Measurements from ENCODE around the gene MCM9.

- no peak for TF ChIP-seq CTCF (IDR thresholded peaks at IDR 0.05)
- TF ChIP-seq POLR2A (IDR thresholded peaks at IDR 0.05; ENCODE audit: low read length) = no peak
- no peak for TF ChIP-seq RFX5 (IDR thresholded peaks at IDR 0.05)
- no peak for TF ChIP-seq E2F6 (IDR thresholded peaks at IDR 0.05; ENCODE audit: borderline replicate concordance, low read depth)
- TF ChIP-seq BHLHE40 (IDR thresholded peaks at IDR 0.05; ENCODE audit: low read depth, low read length) = no peak
These were observed 58.1 kb downstream of the MCM9 start for GRCh38 chr6:118876814-118877213.

All from A549 (cell line).